ENCODE measurements around the gene TMEM169. TPM values are rescaled to one million over a fixed set of nuclear protein-coding genes. Genes with fewer than 3 reads are reported as not detected.
A peak's percentile ranks its signal among the peaks of the same experiment; 100 is the strongest.

The TMEM169 gene
- total and polyA plus RNA-seq, 10 of the 15 experiments (the other 5 are each of a cell fraction or from before 2014, with no cell fraction given): 0.23 to 3.2 (median 2.3) TPM

- TF ChIP-seq DPF2 (IDR thresholded peaks at IDR 0.05): peak; percentile 78
- 0 out of 2 replicates have a peak, but pooled peaks have one; percentile 12 for TF ChIP-seq JUND (IDR thresholded peaks at IDR 0.05; ENCODE audit: low read depth, low read length)
- no peak for TF ChIP-seq MYC (IDR thresholded peaks at IDR 0.05; ENCODE audit: insufficient read depth, insufficient read length, insufficient replicate concordance, low read length, severe bottlenecking)
- TF ChIP-seq ZBED1 (IDR thresholded peaks at IDR 0.05; ENCODE audit: borderline replicate concordance): peak; percentile 68; the same call in 1 of the 2 replicates
- TF ChIP-seq CREM (IDR thresholded peaks at IDR 0.05; ENCODE audit: low read depth): peak; percentile 90
- TF ChIP-seq, protein P1, sequence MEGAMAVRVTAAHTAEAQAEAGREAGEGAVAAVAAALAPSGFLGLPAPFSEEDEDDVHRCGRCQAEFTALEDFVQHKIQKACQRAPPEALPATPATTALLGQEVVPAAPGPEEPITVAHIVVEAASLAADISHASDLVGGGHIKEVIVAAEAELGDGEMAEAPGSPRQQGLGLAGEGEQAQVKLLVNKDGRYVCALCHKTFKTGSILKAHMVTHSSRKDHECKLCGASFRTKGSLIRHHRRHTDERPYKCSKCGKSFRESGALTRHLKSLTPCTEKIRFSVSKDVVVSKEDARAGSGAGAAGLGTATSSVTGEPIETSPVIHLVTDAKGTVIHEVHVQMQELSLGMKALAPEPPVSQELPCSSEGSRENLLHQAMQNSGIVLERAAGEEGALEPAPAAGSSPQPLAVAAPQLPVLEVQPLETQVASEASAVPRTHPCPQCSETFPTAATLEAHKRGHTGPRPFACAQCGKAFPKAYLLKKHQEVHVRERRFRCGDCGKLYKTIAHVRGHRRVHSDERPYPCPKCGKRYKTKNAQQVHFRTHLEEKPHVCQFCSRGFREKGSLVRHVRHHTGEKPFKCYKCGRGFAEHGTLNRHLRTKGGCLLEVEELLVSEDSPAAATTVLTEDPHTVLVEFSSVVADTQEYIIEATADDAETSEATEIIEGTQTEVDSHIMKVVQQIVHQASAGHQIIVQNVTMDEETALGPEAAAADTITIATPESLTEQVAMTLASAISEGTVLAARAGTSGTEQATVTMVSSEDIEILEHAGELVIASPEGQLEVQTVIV (IDR thresholded peaks at IDR 0.05; ENCODE audit: borderline replicate concordance, partially characterized antibody): no peak
- no peak for TF ChIP-seq TAF1 (IDR thresholded peaks at IDR 0.05; ENCODE audit: borderline replicate concordance, low read depth, low read length)
- TF ChIP-seq ATF7 (IDR thresholded peaks at IDR 0.05; ENCODE audit: low read depth): peak; percentile 73
- TF ChIP-seq, protein P2, sequence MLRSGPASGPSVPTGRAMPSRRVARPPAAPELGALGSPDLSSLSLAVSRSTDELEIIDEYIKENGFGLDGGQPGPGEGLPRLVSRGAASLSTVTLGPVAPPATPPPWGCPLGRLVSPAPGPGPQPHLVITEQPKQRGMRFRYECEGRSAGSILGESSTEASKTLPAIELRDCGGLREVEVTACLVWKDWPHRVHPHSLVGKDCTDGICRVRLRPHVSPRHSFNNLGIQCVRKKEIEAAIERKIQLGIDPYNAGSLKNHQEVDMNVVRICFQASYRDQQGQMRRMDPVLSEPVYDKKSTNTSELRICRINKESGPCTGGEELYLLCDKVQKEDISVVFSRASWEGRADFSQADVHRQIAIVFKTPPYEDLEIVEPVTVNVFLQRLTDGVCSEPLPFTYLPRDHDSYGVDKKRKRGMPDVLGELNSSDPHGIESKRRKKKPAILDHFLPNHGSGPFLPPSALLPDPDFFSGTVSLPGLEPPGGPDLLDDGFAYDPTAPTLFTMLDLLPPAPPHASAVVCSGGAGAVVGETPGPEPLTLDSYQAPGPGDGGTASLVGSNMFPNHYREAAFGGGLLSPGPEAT (IDR thresholded peaks at IDR 0.05; ENCODE audit: low read depth): peak; percentile 68; the same call in 1 of the 2 replicates
- TF ChIP-seq NRF1 (conservative IDR thresholded peaks at IDR 0.05; ENCODE audit: low read depth, low read length): no peak
- peak; percentile 57; the same call in 1 of the 2 replicates for TF ChIP-seq ZNF217 (IDR thresholded peaks at IDR 0.05)
- peak; percentile 97 for TF ChIP-seq MEF2A (IDR thresholded peaks at IDR 0.05; ENCODE audit: insufficient read depth, low read depth, low read length)
- TF ChIP-seq FOXK2 (IDR thresholded peaks at IDR 0.05): no peak
- peak; percentile 98 for TF ChIP-seq JUNB (IDR thresholded peaks at IDR 0.05)
- TF ChIP-seq CREB1 (IDR thresholded peaks at IDR 0.05; ENCODE audit: low read depth): 0 out of 2 replicates have a peak, but pooled peaks have one; percentile 15
- TF ChIP-seq CBX3 (IDR thresholded peaks at IDR 0.05; ENCODE audit: borderline replicate concordance, low read depth): no peak
- TF ChIP-seq CBX5 (IDR thresholded peaks at IDR 0.05; ENCODE audit: low read depth): no peak
- peak; percentile 98 for TF ChIP-seq NFIC (IDR thresholded peaks at IDR 0.05; ENCODE audit: low read depth, low read length)
- peak; percentile 53 for TF ChIP-seq SKIL (IDR thresholded peaks at IDR 0.05; ENCODE audit: low read depth, poor library complexity, severe bottlenecking)
- peak; percentile 48 for TF ChIP-seq SPI1 (IDR thresholded peaks at IDR 0.05; ENCODE audit: borderline replicate concordance, insufficient read depth, low read depth, low read length)
- peak; percentile 90 for TF ChIP-seq MEF2B (IDR thresholded peaks at IDR 0.05; ENCODE audit: partially characterized antibody, poor library complexity, severe bottlenecking)
- TF ChIP-seq POLR2AphosphoS5 (IDR thresholded peaks at IDR 0.05; ENCODE audit: low read length): peak; percentile 56; the same call in 1 of the 2 replicates
- TF ChIP-seq EP300 (IDR thresholded peaks at IDR 0.05; ENCODE audit: borderline replicate concordance in 1 of 2, control insufficient read depth in 1 of 2, low read depth in 2 of 2, low read length in 2 of 2): peak; percentile 45 to 87; a peak in 3 of 4 replicates
- peak; percentile 72 for TF ChIP-seq PML (IDR thresholded peaks at IDR 0.05; ENCODE audit: low read length)
Observed at GRCh38 chr2:216031960-216032689, 49.6 kb upstream of the TMEM169 start (continued).
